ENCODE measurements around the gene CARD11.

CARD11 gene

GRCh38 chr7:2937701-2938513 is 105.8 kb downstream of the CARD11 start:
- no peak for DNase-seq

DNA sequence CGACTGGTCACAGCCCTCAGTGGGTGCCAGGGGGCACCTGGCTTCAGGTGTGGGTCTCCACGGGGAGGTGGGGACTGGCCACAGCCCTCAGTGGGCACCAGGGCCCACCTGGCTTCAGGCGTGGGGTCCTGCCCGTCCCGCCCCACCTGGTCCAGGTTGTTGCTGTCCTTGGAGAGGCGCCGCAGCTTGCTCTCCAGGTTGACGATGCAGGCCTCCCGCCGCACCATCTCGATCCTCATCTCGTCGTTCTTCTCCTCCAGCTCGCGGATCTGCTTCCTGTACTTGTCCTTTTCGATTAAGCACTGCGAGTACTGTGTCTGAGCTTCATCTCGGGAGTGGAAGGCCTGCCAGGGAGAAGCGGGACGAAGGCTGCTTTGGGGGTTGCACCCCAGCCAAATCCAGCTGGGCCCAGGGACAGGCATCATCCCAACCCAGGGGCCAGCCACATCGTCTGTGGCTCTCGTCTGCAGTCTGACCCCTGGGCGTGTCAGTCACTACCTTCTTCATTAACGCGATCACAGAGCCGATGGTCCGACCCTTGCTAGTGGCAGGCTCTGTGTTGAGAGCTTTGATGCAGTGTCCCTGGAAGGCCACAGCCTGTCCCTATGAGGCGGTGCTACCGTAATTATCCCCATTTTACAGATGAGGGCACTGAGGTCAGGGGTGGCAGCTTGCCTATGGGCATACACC is 106.6 kb downstream of the CARD11 start:
- DNase-seq: no peak

GRCh38 chr7:2936301-2936700 is 107.4 kb downstream of the CARD11 start:
- no peak for DNase-seq

DNA sequence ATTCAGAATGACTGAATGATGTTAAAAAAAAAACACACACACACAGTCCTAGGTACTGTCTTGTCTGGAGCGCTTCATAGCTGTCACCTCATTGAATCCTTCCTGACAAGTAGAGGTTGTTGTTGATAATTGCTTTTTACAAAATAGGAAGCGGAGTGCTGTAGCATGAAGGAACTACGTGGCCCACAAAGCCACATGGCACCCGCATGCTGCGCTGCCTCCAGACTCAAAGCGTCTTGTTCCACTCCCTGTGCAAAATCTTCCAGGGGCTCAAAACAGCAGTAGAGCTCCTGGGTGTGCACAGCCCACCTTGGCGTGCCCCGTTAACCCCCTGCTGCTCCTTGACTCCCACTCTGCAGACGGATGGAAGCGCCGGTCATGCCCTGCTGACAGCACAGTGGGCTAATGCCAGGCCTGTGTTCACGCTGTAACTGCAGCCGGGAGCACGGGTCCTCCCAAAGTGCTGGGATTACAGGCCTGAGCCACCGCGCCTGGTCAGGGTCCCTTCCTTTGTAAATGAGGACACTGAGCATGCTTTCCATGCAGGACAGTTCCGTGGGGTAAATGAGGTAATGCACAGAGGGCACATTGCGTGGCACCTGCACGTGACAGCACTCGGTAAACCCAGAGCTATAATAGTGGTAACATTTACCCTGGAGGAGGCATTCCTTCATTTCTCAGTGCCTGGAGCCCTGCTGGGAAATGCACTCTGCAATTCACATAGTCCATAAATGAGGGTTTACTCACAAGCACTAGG is 108.5 kb downstream of the CARD11 start:
- DNase-seq: no peak

DNA sequence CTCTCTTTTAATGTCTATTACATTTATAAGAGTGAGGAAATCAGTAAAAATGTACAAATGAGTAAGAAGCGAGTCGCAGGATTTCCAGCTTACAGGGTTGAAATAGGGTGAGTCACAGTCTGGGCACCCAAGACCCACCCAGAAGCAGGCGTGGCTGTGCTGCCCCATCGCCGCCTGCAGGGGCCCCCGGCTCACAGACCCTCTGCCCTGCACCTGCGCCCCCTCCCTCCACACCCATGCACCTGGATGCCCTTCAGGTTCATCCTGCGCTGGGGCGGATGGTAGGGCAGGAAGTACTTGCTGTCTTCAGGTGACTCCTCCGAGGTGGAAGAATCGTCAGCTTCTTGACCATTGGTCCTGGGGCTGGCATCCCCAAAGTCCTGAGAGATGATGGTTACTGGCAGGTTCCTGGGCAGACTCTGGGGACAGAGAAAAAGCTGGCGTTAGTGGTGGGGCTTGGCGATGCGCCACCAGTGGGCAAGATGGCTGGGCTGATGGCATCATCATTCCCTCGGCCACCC is 109.4 kb downstream of the CARD11 start:
- DNase-seq: no peak

GRCh38 chr7:2932402-2933251 is 111.0 kb downstream of the CARD11 start:
- no peak for DNase-seq

- DNase-seq: no peak
Measured at GRCh38 chr7:2931034-2931415, 112.6 kb downstream of the CARD11 start.

- no peak for DNase-seq
Measured at GRCh38 chr7:2930310-2931033, 113.2 kb downstream of the CARD11 start.

DNA sequence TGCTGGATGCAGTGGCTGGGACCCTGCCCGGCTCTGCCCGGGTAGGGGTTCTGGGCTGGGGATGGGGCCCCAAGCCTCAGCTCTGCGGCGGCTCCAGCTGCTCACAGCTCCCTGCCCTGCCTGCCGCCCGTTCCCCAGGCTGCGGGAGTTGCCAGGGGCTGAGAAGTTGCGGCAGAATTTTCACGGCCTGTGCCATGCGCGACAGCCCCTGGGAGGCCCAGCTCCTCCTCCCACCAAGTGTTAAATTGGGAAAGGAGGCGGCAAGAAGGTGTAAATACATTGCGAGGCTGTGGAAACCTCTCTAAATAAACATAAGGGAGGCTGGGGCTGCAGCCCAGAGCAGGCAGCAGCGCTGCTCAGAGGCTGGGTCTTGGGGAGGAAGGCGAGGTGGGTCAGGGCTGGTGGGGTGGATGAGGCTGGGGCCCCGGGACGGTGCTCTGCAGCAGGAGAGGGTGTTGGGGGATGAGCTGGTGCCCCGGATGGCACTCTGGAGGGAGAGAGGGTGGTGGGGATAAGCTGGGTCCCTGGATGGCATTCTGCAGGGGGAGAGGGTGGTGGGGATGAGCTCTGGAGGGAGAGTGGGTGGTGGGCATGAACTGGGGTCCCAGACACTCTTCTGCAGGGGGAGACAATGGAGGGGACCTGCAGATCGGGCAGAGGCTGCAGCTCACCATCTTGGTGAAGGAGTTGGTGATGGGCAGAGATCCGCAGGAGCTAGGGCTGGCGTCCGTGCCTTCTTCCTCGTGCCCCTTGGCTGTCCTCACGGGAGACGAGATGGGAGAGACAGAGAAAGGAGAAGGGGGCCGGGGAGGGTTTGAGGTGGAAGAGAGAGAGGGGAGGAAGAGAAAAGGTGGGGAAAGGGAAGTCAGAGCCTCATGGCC is 114.1 kb downstream of the CARD11 start:
- no peak for DNase-seq

- DNase-seq: no peak
Measured at GRCh38 chr7:2928613-2929311, 114.9 kb downstream of the CARD11 start.

DNA sequence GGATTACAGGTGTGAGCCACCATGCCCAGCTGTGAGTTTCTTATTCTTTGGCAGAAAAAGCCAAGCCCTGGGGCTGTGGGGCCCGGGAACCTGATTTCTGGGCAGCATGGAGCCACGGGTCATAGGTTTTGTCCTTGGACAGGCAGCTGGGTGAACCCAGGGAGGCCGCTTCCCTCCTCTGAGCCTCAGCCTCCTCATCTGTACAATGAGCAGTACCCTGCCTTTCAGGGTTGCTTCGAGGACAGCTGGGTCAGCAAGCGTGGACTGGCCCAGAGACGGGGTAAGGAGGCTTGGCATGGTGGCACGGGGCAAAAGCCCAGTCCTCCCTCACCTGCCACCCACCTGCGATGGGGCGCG is 115.4 kb downstream of the CARD11 start:
- no peak for DNase-seq

GRCh38 chr7:2927592-2927991 is 116.1 kb downstream of the CARD11 start:
- DNase-seq: no peak

- DNase-seq: no peak
Measured at GRCh38 chr7:2926896-2927405, 116.7 kb downstream of the CARD11 start.

GRCh38 chr7:2926120-2926895 is 117.4 kb downstream of the CARD11 start:
- DNase-seq: no peak

DNA sequence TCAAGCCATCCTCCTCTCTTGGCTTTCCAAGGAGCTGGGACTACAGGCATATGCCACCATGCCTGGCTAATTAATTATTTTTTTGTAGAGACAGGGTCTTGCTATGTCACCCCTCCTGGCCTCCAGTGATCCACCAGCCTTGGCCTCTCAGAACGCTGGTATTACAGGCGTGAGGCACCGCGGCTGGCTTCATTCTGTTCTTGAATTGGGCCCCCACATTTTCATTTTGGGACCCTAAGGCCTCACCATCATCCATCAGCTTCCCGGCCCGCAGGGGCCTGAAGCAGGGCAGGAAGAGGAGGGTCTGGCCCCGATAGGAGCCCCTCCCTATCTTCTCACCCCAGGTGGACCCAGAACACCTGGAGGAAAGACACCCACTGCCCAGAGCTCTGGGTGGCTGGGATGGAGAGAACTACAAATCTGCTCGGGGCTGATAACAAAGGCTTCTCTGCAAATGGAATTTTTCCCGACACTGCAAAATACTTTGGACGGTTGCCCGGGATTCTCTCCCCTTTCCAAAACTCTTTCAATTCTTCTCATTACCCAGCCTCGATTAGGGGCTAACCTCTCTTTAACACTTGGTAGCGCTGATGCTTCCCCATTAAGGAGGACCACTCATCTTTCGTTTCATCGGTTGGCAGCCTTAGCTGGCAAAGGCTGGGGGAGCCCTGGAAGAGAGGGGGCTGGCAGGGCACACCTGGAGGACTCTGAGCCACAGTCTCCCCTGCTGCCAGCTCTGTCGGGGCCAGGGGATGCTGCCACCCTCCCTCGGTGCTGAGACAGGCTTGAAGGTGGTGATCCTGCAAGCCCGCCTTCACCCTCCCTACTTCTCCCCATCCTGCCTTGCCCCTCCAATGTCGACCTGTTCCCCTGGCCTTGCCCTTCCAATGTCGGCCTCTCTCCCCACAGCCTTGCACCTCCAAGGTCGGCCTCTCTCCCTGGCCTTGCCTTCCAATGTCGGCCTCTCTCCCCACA is 118.5 kb downstream of the CARD11 start:
- DNase-seq: no peak

- DNase-seq: no peak
Measured at GRCh38 chr7:2923886-2924574, 119.6 kb downstream of the CARD11 start.

- DNase-seq: no peak
Measured at GRCh38 chr7:2923291-2923781, 120.3 kb downstream of the CARD11 start.

Data from hippocampal formation (tissue), 2 donors.